T-helper 2 cell (primary cell): ENCODE results near the gene MTRF1.
A peak's percentile ranks its signal among the peaks of the same experiment; 100 is the strongest.
"Not testable (repeated sequence)": the region's sequence is repeated elsewhere in the genome, so short reads cannot be mapped to it uniquely, and the experiment has no call there.

Experiments used
- DNase-seq, 5 experiments: peaks; one replicate each; pipeline versions ENCODE4 v3.0.0 to v3.0.0-alpha.2; 2012 to 2022
- total RNA-seq, 2 donors: gene quantifications; one replicate each; lab custom pipeline; 2026; lab: John Stamatoyannopoulos, UW

The MTRF1 gene
- total RNA-seq = 18.1 to 32.4 reads per million in 2 donors

DNA sequence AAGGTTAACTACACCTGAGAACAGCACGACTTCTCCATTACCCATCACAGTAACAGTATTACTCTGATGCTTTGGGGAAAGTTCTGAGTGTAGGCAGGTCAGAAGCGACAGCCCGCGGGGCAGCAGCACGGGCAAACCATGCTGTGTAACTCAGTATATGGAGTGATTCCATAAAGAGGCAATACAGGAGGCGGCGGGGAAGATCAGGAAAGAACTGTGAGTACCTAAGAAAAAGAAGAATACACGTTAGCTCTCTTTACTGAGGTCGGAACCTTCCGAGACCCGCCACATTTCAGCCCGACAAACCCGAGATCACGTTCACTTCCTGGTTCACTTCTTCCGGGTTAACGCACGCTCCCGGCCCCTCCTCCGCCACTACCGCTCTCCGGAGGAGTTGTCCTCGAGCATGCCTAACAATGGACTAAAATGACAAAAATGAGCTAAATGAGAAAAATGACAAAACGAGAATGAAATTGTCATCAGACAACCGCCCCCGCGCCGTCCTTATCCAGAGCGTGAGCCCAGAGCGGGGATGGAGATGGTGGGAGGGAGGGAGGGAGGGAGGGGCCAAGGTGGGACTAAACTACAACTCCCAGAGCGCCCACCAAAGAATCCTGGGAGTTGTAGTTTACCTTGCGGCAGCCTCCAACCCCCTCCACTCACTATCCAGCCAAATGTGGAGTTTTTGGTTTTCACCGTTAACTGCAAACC lies at the start of gene MTRF1:
MTRF1 (minus strand) TSS at position 316 of the 711 bp plus-strand sequence. CDS start 2,669 bp downstream, outside the sequence.
- peak; percentile 34 to 92 (median 73) for DNase-seq

DNA sequence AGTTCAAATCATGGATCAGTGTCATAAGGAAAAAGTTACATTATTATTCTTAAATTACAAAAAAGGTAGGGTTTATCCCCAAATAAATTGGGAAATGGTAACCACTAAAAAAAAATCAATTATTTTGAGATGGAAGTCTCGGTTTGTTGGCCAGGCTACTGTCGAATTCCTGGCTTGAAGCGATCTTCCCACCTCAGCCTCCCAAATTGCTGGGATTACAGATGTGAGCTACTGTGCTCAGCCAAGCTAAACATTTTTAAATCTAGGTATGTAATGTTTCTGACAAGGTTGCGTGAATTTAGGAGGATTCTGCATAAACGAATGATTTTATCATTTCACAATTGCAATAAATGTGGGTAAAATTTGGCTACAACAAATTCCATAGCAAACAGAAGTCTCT lies 49.7 kb upstream of the MTRF1 start:
- DNase-seq = no peak

DNA sequence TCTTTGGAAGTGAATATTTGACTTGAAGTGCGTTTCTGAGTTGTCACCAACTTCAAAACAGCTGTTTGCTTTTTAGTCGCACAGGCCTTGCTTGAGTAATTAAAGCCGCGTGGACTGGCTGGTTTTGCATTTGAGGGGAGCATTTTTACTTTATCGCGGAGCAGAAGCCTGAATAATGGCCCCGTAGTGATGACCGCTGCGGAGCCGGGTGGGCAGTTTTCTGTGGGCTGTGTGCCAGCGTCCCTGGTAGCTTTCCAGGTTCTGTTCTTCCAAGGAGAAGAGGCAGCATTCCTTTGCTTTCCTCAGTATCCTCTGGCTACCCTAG lies 48.8 kb upstream of the MTRF1 start:
- peak in 1 of 5 experiments; percentile 42 for DNase-seq

GRCh38 chr13:41311406-41312175 lies 48.2 kb upstream of the MTRF1 start:
- DNase-seq = peak; percentile 21 to 69 (median 44)

GRCh38 chr13:41310963-41311405 lies 47.6 kb upstream of the MTRF1 start, which contains the start of gene NAA16:
Gene NAA16, plus strand, starts transcription at chr13:41311267. Its CDS starts 262 bp downstream, at chr13:41311529.
- peak; percentile 91 to 94 (median 94) for DNase-seq

- DNase-seq = no peak
Observed at GRCh38 chr13:41307884-41308640, 44.7 kb upstream of the MTRF1 start.

- DNase-seq = peak in 1 of 5 experiments; percentile 32
Observed at GRCh38 chr13:41306271-41307145, 43.1 kb upstream of the MTRF1 start.

DNA sequence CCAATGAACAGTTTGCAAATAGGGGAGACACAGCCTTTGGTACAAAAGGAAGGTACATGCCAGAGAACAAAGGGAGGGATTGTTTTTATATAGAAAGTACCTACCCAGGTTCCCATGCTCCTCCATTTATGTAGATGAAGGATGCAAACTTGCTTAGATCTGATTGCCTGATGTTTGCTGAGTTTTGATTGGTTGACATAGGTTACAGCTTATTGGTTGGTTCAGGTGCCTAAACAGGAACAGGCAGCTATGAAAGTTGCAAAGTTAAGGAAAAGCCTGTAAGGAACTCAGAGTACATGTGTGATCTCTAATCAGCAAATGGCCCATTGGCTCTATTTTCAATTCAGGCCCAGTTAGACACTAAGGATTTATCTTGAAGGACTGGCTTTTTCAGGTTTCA lies 41.2 kb upstream of the MTRF1 start:
- no peak for DNase-seq

DNA sequence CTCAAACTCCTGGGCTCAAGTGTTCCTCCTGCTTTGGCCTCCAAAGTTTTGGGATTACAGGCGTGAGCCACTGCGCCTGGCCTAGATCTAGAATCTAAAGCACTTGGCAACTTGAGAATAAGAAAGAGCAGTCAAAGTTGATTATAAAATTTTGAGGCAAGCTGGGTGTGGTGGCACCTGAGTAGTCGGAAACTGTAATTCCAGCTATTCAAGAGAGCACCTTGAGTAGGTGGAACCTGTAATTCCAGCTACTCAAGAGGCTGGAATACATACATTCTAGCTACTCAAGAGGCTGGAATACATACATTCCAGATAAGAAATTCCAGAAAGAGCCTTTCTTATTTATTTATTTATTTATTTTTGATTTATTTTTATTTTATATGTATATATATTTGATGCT lies 39.4 kb upstream of the MTRF1 start:
- no peak for DNase-seq

GRCh38 chr13:41299316-41300094 lies 36.1 kb upstream of the MTRF1 start:
- DNase-seq = no peak

DNA sequence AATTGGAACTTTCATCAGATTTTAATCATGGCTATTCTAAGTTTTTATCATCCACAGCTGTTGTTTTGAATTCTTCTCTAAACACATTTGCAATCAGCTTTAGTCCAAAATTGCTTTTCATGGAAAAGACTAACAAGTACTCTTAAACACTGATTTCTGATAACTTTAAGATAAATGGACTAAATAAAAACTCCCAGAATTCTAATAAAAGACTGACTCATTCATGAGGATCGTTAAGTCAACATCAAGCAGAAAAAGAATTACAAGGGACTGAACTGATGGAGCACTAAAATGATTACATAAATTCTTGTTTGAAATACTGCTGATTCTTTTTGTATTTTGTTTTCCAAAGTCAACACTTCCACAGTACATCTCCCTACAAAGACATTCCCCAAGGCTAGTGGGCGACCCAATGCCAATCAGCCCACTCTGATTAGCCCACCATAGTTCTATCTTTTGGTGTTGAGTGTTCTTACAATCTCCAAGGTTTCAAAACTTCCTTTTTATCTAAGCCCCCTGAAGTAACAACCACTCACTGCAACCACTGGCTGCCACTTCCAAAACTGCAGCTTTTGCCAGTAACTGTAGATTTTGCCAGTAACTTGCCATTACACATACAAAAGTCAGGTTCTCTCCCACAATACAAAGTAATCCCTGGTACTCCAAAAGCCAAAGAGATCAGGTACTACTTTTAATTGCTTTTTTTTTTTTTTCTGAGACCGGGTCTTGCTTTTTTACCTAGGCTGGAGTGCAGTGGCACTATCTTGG lies 33.7 kb upstream of the MTRF1 start:
- DNase-seq = no peak

- DNase-seq = no peak
Observed at GRCh38 chr13:41295973-41296372, 32.6 kb upstream of the MTRF1 start.

- no peak for DNase-seq
Observed at GRCh38 chr13:41294914-41295313, 31.5 kb upstream of the MTRF1 start.

GRCh38 chr13:41293272-41293671 lies 29.9 kb upstream of the MTRF1 start:
- DNase-seq = no peak

- no peak for DNase-seq
Observed at GRCh38 chr13:41291246-41291645, 27.9 kb upstream of the MTRF1 start.

DNA sequence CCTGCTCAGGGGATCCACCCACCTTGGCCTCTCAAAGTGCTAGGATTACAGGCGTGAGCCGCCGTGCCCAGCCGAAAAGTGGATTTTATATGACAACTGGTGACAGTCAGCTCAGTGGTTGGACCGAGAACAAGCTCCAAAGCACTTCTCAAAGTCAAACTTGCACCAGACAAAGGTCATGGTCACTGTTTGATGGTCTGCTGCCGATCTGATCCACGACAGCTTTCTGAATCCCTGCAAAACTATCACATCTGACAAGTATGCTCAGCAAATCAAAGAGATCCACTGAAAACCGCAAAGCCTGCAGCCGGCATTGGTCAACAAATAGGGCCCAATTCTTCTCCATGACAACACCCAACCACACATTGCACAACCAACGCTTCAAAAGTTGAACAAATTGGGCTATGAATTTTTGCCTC lies 26.1 kb upstream of the MTRF1 start:
- DNase-seq = no peak

- DNase-seq = peak in 1 of 5 experiments; percentile 42
Observed at GRCh38 chr13:41286370-41286769, 23.0 kb upstream of the MTRF1 start.

GRCh38 chr13:41284512-41285288 lies 21.3 kb upstream of the MTRF1 start:
- DNase-seq = no peak

- DNase-seq = no peak
Observed at GRCh38 chr13:41282129-41282571, 18.8 kb upstream of the MTRF1 start.

- DNase-seq = not testable (repeated sequence)
Observed at GRCh38 chr13:41279156-41279555, 15.8 kb upstream of the MTRF1 start.
